Raji (cell line): ENCODE data around the gene MLXIP.

Source experiments
- POLR2A ChIP-seq: IDR thresholded peaks from 2 replicates; pipeline ENCODE4 v1.6.1; 2011; ENCODE audit warnings: low read depth, low read length, control low read depth; ENCODE audit not compliant: insufficient read depth

The MLXIP gene

GRCh38 chr12:122082621-122083356 lies 4.2 kb downstream of the MLXIP start:
- TF ChIP-seq POLR2A, result no peak

- TF ChIP-seq POLR2A, result no peak
These were observed 6.4 kb downstream of the MLXIP start for GRCh38 chr12:122084857-122085405.

- no peak for TF ChIP-seq POLR2A
These were observed 7.0 kb downstream of the MLXIP start for GRCh38 chr12:122085591-122085990.

- no peak for TF ChIP-seq POLR2A
These were observed 7.6 kb downstream of the MLXIP start for GRCh38 chr12:122086116-122086515.

- TF ChIP-seq POLR2A, result no peak
These were observed 8.2 kb downstream of the MLXIP start for GRCh38 chr12:122086641-122087285.

- TF ChIP-seq POLR2A, result no peak
These were observed 9.0 kb downstream of the MLXIP start for GRCh38 chr12:122087431-122088178.

GRCh38 chr12:122088179-122088810 lies 9.7 kb downstream of the MLXIP start:
- no peak for TF ChIP-seq POLR2A

GRCh38 chr12:122089077-122089476 lies 10.5 kb downstream of the MLXIP start:
- no peak for TF ChIP-seq POLR2A

- TF ChIP-seq POLR2A, result no peak
These were observed 12.4 kb downstream of the MLXIP start for GRCh38 chr12:122090759-122091515.

- no peak for TF ChIP-seq POLR2A
These were observed 14.7 kb downstream of the MLXIP start for GRCh38 chr12:122093098-122093883.

GRCh38 chr12:122094137-122094734 lies 15.7 kb downstream of the MLXIP start:
- no peak for TF ChIP-seq POLR2A

GRCh38 chr12:122094735-122095631 lies 16.4 kb downstream of the MLXIP start:
- TF ChIP-seq POLR2A, result no peak
